ENCODE results near the gene MAN2B1. TPM values are rescaled to one million over a fixed set of nuclear protein-coding genes. Genes with fewer than 3 reads are reported as not detected.

Gene MAN2B1
- total and polyA plus RNA-seq, 2 of the 8 experiments (the other 6 are each of a cell fraction or from before 2014, with no cell fraction given) = 55.3 to 76.3 TPM

- TF ChIP-seq SIN3A (conservative IDR thresholded peaks at IDR 0.05 in 1 of 2, IDR thresholded peaks at IDR 0.05 in 1 of 2; ENCODE audit: low read depth in 1 of 2, low read length in 2 of 2) (peak; percentile 26 to 93; a peak in 2 of 4 replicates), RFX5 (IDR thresholded peaks at IDR 0.05; ENCODE audit: borderline replicate concordance, low read depth, low read length) (no peak), POU5F1 (IDR thresholded peaks at IDR 0.05; ENCODE audit: low read depth, low read length) (no peak), BACH1 (IDR thresholded peaks at IDR 0.05; ENCODE audit: low read length) (no peak), TBP (IDR thresholded peaks at IDR 0.05; ENCODE audit: low read depth, low read length) (peak; percentile 70), TAF7 (optimal IDR thresholded peaks at IDR 0.05; ENCODE audit: borderline replicate concordance, low read depth, low read length) (peak; percentile 35), RXRA (IDR thresholded peaks at IDR 0.05; ENCODE audit: insufficient read depth, low read depth, low read length) (no peak), SAP30 (IDR thresholded peaks at IDR 0.05; ENCODE audit: insufficient read depth, insufficient replicate concordance, low read length) (peak; percentile 97), MAFK (IDR thresholded peaks at IDR 0.05; ENCODE audit: low read depth, low read length) (no peak), KDM1A (IDR thresholded peaks at IDR 0.05; ENCODE audit: borderline replicate concordance, low read length) (no peak), ZNF274 (IDR thresholded peaks at IDR 0.05; ENCODE audit: borderline replicate concordance, extremely low read depth, low read length) (no peak), E2F6 (IDR thresholded peaks at IDR 0.05) (no peak), KDM4A (IDR thresholded peaks at IDR 0.05; ENCODE audit: low read depth, low read length, severe bottlenecking) (peak; percentile 65), JUND (IDR thresholded peaks at IDR 0.05; ENCODE audit: low read length) (0 out of 2 replicates have a peak, but pooled peaks have one; percentile 25), GTF2F1 (IDR thresholded peaks at IDR 0.05; ENCODE audit: borderline replicate concordance, low read depth, low read length) (no peak), SP2 (IDR thresholded peaks at IDR 0.05; ENCODE audit: low read length) (no peak), SP1 (IDR thresholded peaks at IDR 0.05; ENCODE audit: low read depth, low read length) (no peak), POLR2A (IDR thresholded peaks at IDR 0.05; ENCODE audit: control extremely low read depth in 1 of 2, low read depth in 2 of 2, low read length in 2 of 2) (peak in 1 of 2 experiments; percentile 54; a peak in 2 of 3 replicates), GABPA (IDR thresholded peaks at IDR 0.05; ENCODE audit: borderline replicate concordance, insufficient read depth, low read length) (peak; percentile 98), ATF3 (IDR thresholded peaks at IDR 0.05; ENCODE audit: insufficient read depth, low read depth, low read length) (no peak), CREB1 (IDR thresholded peaks at IDR 0.05) (peak; percentile 32; the same call in 1 of the 2 replicates), BRCA1 (IDR thresholded peaks at IDR 0.05; ENCODE audit: low read depth, low read length) (no peak), CEBPB (IDR thresholded peaks at IDR 0.05; ENCODE audit: low read depth, low read length) (no peak), TCF12 (IDR thresholded peaks at IDR 0.05; ENCODE audit: low read depth, low read length) (no peak)
Observed at GRCh38 chr19:12669270-12670158, 3.0 kb upstream of the MAN2B1 start (continued).
